Body of pancreas (tissue), 4 donors: ENCODE results near the gene BCOR. TPM values are rescaled to one million over a fixed set of nuclear protein-coding genes. Genes with fewer than 3 reads are reported as not detected.

Source experiments
- ATAC-seq: fragments of 150-250 bp; one replicate; pipeline ENCODE4 v1.9.1; 2016
- DNase-seq, 4 donors: peaks; one replicate each; pipeline ENCODE4 v3.0.0-alpha.2; 2019
- H3K27ac ChIP-seq, 4 donors: fragments of 200-600 bp; sonication (generic); 1 replicate in 3 of 4; 2 replicates in 1 of 4; pipeline versions ENCODE4 v1.5.1 to v1.6.1; 2016 to 2019; ENCODE audit warnings: mild to moderate bottlenecking in 1 of 4, mixed read lengths in 1 of 4, moderate library complexity in 1 of 4
- H3K27me3 ChIP-seq, 2 donors: fragments of 200-600 bp; sonication (generic); one replicate each; pipeline ENCODE4 v1.6.0; 2016; ENCODE audit warnings: mild to moderate bottlenecking in 1 of 2
- H3K36me3 ChIP-seq, 2 donors: fragments of 200-600 bp; sonication (generic); replicated peaks in 1 of 2; 2 replicates each; pipeline ENCODE4 v1.5.1; 2016; ENCODE audit warnings: low read depth in 2 of 2; ENCODE audit not compliant: insufficient read depth in 1 of 2
- H3K4me1 ChIP-seq: fragments of 200-600 bp; sonication (generic); one replicate; pipeline ENCODE4 v1.6.0; 2016
- H3K4me3 ChIP-seq, 2 donors: fragments of 200-600 bp; sonication (generic); 1 replicate in 1 of 2; 2 replicates in 1 of 2; pipeline ENCODE4 v1.5.1; 2016 to 2019
- H3K9me3 ChIP-seq, 3 donors: fragments of 200-600 bp; sonication (generic); 1 replicate in 2 of 3; 2 replicates in 1 of 3; pipeline ENCODE4 v1.5.1; 2016
- POLR2A ChIP-seq, 3 donors: fragments of 450-650 bp; IDR thresholded peaks; one replicate each; pipeline ENCODE4 v1.6.1; 2016; ENCODE audit warnings: antibody characterized with exemption in 3 of 3, mild to moderate bottlenecking in 2 of 3
- WGBS, 2 donors: methylation state at CpG; one replicate each; pipeline ENCODE4 v1.1.5; 2017; 5-methylcytosine and 5-hydroxymethylcytosine counted together
- intact Hi-C: fragments of 100-400 bp; cut with DNase I; formaldehyde crosslinking; loops from one replicate; pipeline ENCODE4 v1.15.1; 2023
- total RNA-seq, 2 donors: library from RNA; depleted of rRNA; stranded (reverse); fragments of >200 nt; gene quantifications; one replicate each; pipeline ENCODE4 v1.1.0, GENCODE V29; 2016
- TF ChIP-seq, protein P1 (sequence below), 7 experiments: fragments of 450-650 bp in 4 of 7; fragments of 200-600 bp in 3 of 7; sonication (generic) in 3 of 7; IDR thresholded peaks; one replicate each; pipeline ENCODE4 v1.5.1; 2016 to 2019; ENCODE audit warnings: antibody characterized with exemption in 7 of 7

BCOR gene
- total RNA-seq, 2 donors from 2014 or later: 13.2 to 23.6 TPM

DNA sequence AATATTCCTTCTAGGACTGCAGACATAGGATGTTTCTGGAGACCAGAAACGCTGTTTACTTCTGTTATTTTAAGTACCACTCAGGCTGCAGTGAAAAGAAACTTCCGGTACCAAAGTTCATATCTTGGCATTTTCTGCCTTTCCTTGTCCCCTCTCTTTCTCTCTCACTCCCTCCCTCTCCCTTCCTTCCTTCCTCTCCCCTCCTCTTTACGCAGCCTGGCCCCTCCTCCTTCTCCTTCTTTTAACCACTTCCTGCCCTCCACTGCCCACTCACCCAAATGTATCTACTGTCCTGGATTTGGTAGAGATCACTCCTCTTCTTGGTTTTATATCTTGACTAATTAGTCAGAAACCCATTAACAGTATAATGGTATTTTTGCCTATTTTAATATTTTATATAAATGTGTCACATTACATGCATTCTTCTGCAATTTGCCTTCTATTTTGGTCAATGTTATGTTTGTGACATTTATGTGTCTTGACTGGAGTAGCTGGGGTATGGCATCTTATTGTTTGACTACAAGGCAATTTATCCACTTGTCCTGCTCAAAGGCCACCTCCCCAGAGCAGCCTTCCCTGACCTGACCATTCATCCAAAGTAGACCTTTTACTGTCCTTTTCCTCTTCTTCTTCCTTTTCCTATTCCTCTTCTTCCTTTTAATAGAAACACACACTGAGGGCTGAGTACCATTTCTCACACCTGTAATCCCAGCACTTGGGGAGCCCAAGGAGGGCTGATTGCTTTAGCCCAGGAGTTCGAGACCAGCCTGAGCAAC is 56.9 kb downstream of the BCOR start:
- 44 to 53% methylated on average over 4 of the region's 4 CpGs for WGBS, 2 donors
- H3K36me3 ChIP-seq: no peaks in the 10 kb centered on the region
- intact Hi-C loops: no loop called here

GRCh38 chrX:40039887-40040286 is 57.9 kb downstream of the BCOR start:
- no peak overlapping the region for H3K4me3 ChIP-seq
- WGBS, 2 donors: 86 to 100% methylated on average over 1 to 8 of the region's 8 CpGs
- ATAC-seq (no peak), DNase-seq (no peak)
- H3K9me3 ChIP-seq: no peaks in the 10 kb centered on the region
- TF ChIP-seq, protein P1, sequence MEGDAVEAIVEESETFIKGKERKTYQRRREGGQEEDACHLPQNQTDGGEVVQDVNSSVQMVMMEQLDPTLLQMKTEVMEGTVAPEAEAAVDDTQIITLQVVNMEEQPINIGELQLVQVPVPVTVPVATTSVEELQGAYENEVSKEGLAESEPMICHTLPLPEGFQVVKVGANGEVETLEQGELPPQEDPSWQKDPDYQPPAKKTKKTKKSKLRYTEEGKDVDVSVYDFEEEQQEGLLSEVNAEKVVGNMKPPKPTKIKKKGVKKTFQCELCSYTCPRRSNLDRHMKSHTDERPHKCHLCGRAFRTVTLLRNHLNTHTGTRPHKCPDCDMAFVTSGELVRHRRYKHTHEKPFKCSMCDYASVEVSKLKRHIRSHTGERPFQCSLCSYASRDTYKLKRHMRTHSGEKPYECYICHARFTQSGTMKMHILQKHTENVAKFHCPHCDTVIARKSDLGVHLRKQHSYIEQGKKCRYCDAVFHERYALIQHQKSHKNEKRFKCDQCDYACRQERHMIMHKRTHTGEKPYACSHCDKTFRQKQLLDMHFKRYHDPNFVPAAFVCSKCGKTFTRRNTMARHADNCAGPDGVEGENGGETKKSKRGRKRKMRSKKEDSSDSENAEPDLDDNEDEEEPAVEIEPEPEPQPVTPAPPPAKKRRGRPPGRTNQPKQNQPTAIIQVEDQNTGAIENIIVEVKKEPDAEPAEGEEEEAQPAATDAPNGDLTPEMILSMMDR (IDR thresholded peaks at IDR 0.05): no peak
- TF ChIP-seq POLR2A (IDR thresholded peaks at IDR 0.05): no peak
- no peak overlapping the region for H3K27ac ChIP-seq
- no peaks in the 10 kb centered on the region for H3K36me3 ChIP-seq
- H3K4me1 ChIP-seq: no peaks in the 10 kb centered on the region
- no peaks in the 10 kb centered on the region for H3K27me3 ChIP-seq
- intact Hi-C loops: no loop called here

More for the DNA sequence above, 56.9 kb downstream of the BCOR start:
- Histone ChIP-seq H3K4me3 (no peak overlapping the region), H3K9me3 (no peaks in the 10 kb centered on the region), H3K27ac (no peak overlapping the region), H3K27me3 (no peaks in the 10 kb centered on the region), H3K4me1 (no peaks in the 10 kb centered on the region)
- DNase-seq (no peak), ATAC-seq (no peak)
- TF ChIP-seq, protein P1 (IDR thresholded peaks at IDR 0.05): no peak
- TF ChIP-seq POLR2A (IDR thresholded peaks at IDR 0.05): no peak

DNA sequence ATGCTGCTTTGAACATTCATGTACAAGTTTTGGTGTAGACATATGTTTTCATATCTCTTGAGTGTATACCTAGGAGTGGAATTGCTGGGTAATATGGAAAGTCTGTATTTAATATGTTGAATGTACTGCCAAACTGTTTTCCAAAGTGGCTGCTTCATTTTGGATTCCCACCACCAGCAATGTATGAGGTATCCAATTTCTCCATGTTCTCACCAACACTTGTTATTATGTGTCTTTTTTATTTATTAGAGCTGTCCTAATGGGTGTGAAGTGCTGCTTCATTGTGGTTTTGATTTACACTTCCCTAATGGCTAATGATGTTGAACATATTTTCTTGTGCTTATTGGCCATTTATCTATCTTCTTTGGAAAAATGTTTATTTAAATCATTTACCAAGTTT is 60.4 kb downstream of the BCOR start:
- Histone ChIP-seq H3K4me3 (no peak overlapping the region), H3K27ac (no peak overlapping the region), H3K27me3 (no peaks in the 10 kb centered on the region), H3K9me3 (no peaks in the 10 kb centered on the region), H3K4me1 (no peaks in the 10 kb centered on the region), H3K36me3 (no peaks in the 10 kb centered on the region)
- intact Hi-C loops: no loop called here
- ATAC-seq (no peak), DNase-seq (no peak)
- no peak for TF ChIP-seq POLR2A (IDR thresholded peaks at IDR 0.05)
- TF ChIP-seq, protein P1 (IDR thresholded peaks at IDR 0.05): no peak

- H3K9me3 ChIP-seq: no peaks in the 10 kb centered on the region
- H3K36me3 ChIP-seq: no peaks in the 10 kb centered on the region
- H3K27ac ChIP-seq: no peak overlapping the region
- H3K27me3 ChIP-seq: no peaks in the 10 kb centered on the region
- WGBS, 2 donors: 66 to 75% methylated on average over 4 of the region's 5 CpGs
- no peaks in the 10 kb centered on the region for H3K4me1 ChIP-seq
- ATAC-seq: no peak
- no peak overlapping the region for H3K4me3 ChIP-seq
- TF ChIP-seq, protein P1 (IDR thresholded peaks at IDR 0.05): no peak
- TF ChIP-seq POLR2A (IDR thresholded peaks at IDR 0.05): no peak
- no peak for DNase-seq
- intact Hi-C loops: no loop called here
Observed at GRCh38 chrX:40035726-40036125, 62.0 kb downstream of the BCOR start.

DNA sequence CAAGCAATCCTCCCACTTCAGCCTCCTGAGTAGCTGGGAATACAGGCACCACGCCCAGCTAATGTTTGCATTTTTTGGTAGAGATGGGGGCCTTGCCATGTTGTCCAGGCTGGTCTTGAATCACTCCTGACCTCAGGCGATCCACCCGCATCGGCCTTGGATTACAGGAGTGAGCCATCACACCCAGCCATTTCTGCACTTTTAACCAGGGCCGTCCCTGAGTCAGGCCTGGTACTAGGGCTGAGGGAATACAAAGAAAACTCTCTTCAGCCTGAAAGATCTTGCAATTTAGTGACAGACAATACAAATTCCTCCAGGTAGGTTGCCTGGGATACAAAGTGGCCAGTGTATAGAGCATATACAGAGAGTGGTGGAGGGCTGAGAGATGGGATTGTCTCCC is 65.8 kb downstream of the BCOR start:
- no peak for TF ChIP-seq POLR2A (IDR thresholded peaks at IDR 0.05)
- TF ChIP-seq, protein P1 (IDR thresholded peaks at IDR 0.05): no peak
- intact Hi-C loops: no loop called here
- DNase-seq (no peak), ATAC-seq (no peak)
- Histone ChIP-seq H3K4me1 (no peaks in the 10 kb centered on the region), H3K27me3 (no peaks in the 10 kb centered on the region), H3K27ac (no peak overlapping the region), H3K36me3 (no peaks in the 10 kb centered on the region), H3K9me3 (no peaks in the 10 kb centered on the region), H3K4me3 (no peak overlapping the region)
- 88% methylated on average over 5 of the region's 5 CpGs; no CpG with 5 or more reads in 1 of the 2 donors for WGBS, 2 donors
